Caco-2 (cell line): Measurements from ENCODE around the gene ADGRV1. TPM values are rescaled to one million over a fixed set of nuclear protein-coding genes. Genes with fewer than 3 reads are reported as not detected.
A peak's percentile ranks its signal among the peaks of the same experiment; 100 is the strongest.

ENCODE experiments used
- BruUV-seq: library from RNA; stranded (reverse); fragments of 400-500 nt; replicated peaks from 2 replicates; lab custom pipeline; 2021; lab: Mats Ljungman, UMichigan
- CTCF ChIA-PET: fragments of 300-600 bp; sonication (Branson Sonifier 250); formaldehyde crosslinking; loops from one replicate; lab custom pipeline; 2022; ENCODE audit warnings: antibody characterized with exemption; lab: Charles Lee
- POLR2A ChIA-PET: fragments of 300-600 bp; sonication (Branson Sonifier 250); formaldehyde crosslinking; loops from one replicate; lab custom pipeline; 2022; ENCODE audit warnings: antibody characterized with exemption; lab: Charles Lee
- DNase-seq, 2 experiments: peaks; one replicate each; pipeline versions ENCODE4 v3.0.0 to v3.0.0-alpha.2; 2020 to 2022
- H3K27me3 ChIP-seq: replicated peaks from 2 replicates; pipeline ENCODE4 v1.6.0; 2011; ENCODE audit warnings: low read length; ENCODE audit not compliant: control insufficient read depth, insufficient read depth
- H3K36me3 ChIP-seq: 2 replicates; pipeline ENCODE4 v1.5.1; 2011; ENCODE audit warnings: low read length; ENCODE audit not compliant: control insufficient read depth, insufficient read depth
- H3K4me1 ChIP-seq: fragments of 250-450 bp; sonication (Bioruptor Pico); 2 replicates; pipeline ENCODE4 v1.5.1; 2020; ENCODE audit warnings: mild to moderate bottlenecking
- H3K4me3 ChIP-seq: 2 replicates; pipeline ENCODE4 v1.5.1; 2011; ENCODE audit warnings: low read depth, mild to moderate bottlenecking, control low read depth, low read length
- H3K9me3 ChIP-seq: fragments of 250-450 bp; sonication (Bioruptor Pico); 2 replicates; pipeline ENCODE4 v1.5.1; 2020; ENCODE audit warnings: mild to moderate bottlenecking, moderate library complexity
- H3K27ac Mint-ChIP-seq: one replicate; pipeline ENCODE4 v1.8.0; 2022; ENCODE audit warnings: mixed read lengths; ENCODE audit not compliant: unreplicated experiment
- H3K27me3 Mint-ChIP-seq: one replicate; pipeline ENCODE4 v1.8.0; 2022; ENCODE audit warnings: mixed read lengths; ENCODE audit not compliant: insufficient read depth, unreplicated experiment
- H3K36me3 Mint-ChIP-seq: one replicate; pipeline ENCODE4 v1.8.0; 2022; ENCODE audit warnings: mild to moderate bottlenecking, mixed read lengths; ENCODE audit not compliant: insufficient read depth, unreplicated experiment
- H3K4me1 Mint-ChIP-seq: one replicate; pipeline ENCODE4 v1.8.0; 2022; ENCODE audit warnings: low read depth, mixed read lengths; ENCODE audit not compliant: unreplicated experiment
- H3K4me3 Mint-ChIP-seq: one replicate; pipeline ENCODE4 v1.8.0; 2022; ENCODE audit warnings: mild to moderate bottlenecking, moderate library complexity, mixed read lengths; ENCODE audit not compliant: unreplicated experiment
- H3K9me3 Mint-ChIP-seq: one replicate; pipeline ENCODE4 v1.8.0; 2022; ENCODE audit warnings: mixed read lengths; ENCODE audit not compliant: unreplicated experiment
- intact Hi-C: fragments of 100-400 bp; cut with micrococcal nuclease; formaldehyde crosslinking; loops from one replicate; pipeline ENCODE4 v1.10.0; 2022; ENCODE audit not compliant: unreplicated experiment
- total RNA-seq: library from RNA; stranded (reverse); gene quantifications from 2 replicates; pipeline ENCODE4 v1.2.3, GENCODE V29; 2022
- TF ChIP-seq, protein P1 (sequence below), 2 experiments: fragments of 200-600 bp in 1 of 2; IDR thresholded peaks; 1 replicate in 1 of 2; 2 replicates in 1 of 2; pipeline versions ENCODE4 v1.5.1 to v1.8.0; 2011 to 2022; ENCODE audit warnings: antibody characterized with exemption in 1 of 2, control low read depth in 1 of 2, inconsistent platforms in 1 of 2, low read depth in 1 of 2, low read length in 1 of 2, mild to moderate bottlenecking in 1 of 2, moderate library complexity in 1 of 2; ENCODE audit not compliant: insufficient read depth in 1 of 2, severe bottlenecking in 1 of 2, unreplicated experiment in 1 of 2

Gene ADGRV1
- total RNA-seq, 1 experiment from 2014 or later, result 23.2 TPM

DNA sequence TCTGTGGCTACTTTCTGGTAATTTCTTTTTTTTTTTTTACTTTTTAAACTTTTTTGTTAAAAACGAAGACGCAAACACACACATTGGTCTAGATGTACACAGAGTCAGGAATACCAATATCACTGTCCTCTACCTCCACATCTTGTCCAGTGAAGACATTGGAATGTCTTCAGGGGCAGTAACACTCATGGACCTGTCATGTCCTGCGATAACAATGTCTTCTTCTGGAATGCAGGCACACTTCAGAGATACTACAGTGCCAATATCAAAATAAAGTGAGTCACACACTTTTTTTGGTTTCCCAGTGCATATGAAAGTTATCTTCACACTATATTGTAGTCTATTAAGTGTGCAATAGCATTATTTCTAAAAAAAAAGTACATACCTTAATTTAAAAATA lies 648.7 kb downstream of the ADGRV1 start:
- no peaks in the 10 kb centered on the region for H3K4me1 Mint-ChIP-seq
- no peaks in the 10 kb centered on the region for H3K27me3 Mint-ChIP-seq
- no peak overlapping the region for H3K4me3 ChIP-seq
- no peaks in the 10 kb centered on the region for H3K36me3 Mint-ChIP-seq
- intact Hi-C loops, result no loop called here
- H3K9me3 ChIP-seq, result no peaks in the 10 kb centered on the region
- TF ChIP-seq, protein P1, sequence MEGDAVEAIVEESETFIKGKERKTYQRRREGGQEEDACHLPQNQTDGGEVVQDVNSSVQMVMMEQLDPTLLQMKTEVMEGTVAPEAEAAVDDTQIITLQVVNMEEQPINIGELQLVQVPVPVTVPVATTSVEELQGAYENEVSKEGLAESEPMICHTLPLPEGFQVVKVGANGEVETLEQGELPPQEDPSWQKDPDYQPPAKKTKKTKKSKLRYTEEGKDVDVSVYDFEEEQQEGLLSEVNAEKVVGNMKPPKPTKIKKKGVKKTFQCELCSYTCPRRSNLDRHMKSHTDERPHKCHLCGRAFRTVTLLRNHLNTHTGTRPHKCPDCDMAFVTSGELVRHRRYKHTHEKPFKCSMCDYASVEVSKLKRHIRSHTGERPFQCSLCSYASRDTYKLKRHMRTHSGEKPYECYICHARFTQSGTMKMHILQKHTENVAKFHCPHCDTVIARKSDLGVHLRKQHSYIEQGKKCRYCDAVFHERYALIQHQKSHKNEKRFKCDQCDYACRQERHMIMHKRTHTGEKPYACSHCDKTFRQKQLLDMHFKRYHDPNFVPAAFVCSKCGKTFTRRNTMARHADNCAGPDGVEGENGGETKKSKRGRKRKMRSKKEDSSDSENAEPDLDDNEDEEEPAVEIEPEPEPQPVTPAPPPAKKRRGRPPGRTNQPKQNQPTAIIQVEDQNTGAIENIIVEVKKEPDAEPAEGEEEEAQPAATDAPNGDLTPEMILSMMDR (IDR thresholded peaks at IDR 0.05; ENCODE audit: insufficient read depth in 1 of 2, low read depth in 1 of 2, low read length in 1 of 2, severe bottlenecking in 1 of 2, unreplicated experiment in 1 of 2), result no peak
- ChIA-PET CTCF (no interaction called here), POLR2A (no interaction called here)
- H3K9me3 Mint-ChIP-seq, result peaks cover 15% of the 10 kb centered on the region
- H3K36me3 ChIP-seq, result no peaks in the 10 kb centered on the region
- no peak overlapping the region for H3K4me3 Mint-ChIP-seq
- H3K4me1 ChIP-seq, result peaks cover 12% of the 10 kb centered on the region
- no peak overlapping the region for H3K27ac Mint-ChIP-seq
- no peaks in the 10 kb centered on the region for H3K27me3 ChIP-seq
- DNase-seq, result no peak
- BruUV-seq, result no TSS peak

DNA sequence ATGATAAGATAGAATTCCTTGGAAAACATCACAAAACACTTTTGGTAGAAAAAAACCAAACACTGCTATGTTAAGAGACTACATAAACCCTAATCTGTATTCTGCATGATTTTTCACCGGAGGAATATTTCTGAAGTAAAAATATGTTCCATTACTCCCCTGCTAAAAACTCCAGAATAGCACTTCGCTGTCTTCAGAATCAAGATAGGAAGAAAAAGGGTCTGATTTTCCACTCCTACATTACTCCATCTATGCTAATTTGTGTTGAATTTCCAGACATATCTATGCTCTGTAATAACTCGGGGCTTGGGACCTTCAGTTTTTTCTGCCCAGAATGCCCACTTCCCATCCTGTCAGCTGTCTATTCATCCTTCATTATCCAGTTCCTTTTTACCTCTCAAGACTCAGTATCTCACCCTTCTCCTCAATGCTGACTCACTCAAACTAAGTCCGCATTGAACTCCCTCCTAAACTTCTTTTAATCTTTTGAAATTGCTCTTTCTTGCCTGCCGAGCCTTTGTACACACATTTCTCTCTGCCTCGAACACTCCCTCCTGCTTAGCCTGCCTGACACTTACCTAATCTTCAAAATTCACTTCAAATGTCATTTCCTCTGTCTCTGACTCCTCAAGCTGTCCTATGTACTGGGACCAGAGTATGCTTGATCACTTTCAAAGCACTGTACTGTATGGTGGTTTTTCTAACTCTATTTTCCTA lies 653.6 kb downstream of the ADGRV1 start:
- Mint-ChIP-seq H3K27ac (no peak overlapping the region), H3K4me1 (peaks cover 2% of the 10 kb centered on the region), H3K4me3 (no peak overlapping the region), H3K27me3 (no peaks in the 10 kb centered on the region), H3K36me3 (peaks cover 5% of the 10 kb centered on the region), H3K9me3 (peaks cover 8% of the 10 kb centered on the region)
- ChIA-PET CTCF (no interaction called here), POLR2A (no interaction called here)
- TF ChIP-seq, protein P1 (IDR thresholded peaks at IDR 0.05; ENCODE audit: insufficient read depth in 1 of 2, low read depth in 1 of 2, low read length in 1 of 2, severe bottlenecking in 1 of 2, unreplicated experiment in 1 of 2), result no peak
- Histone ChIP-seq H3K36me3 (no peaks in the 10 kb centered on the region), H3K27me3 (no peaks in the 10 kb centered on the region), H3K9me3 (no peaks in the 10 kb centered on the region), H3K4me1 (peaks cover 27% of the 10 kb centered on the region), H3K4me3 (no peak overlapping the region)
- DNase-seq, result no peak
- intact Hi-C loops, result no loop called here
- BruUV-seq, result no TSS peak

DNA sequence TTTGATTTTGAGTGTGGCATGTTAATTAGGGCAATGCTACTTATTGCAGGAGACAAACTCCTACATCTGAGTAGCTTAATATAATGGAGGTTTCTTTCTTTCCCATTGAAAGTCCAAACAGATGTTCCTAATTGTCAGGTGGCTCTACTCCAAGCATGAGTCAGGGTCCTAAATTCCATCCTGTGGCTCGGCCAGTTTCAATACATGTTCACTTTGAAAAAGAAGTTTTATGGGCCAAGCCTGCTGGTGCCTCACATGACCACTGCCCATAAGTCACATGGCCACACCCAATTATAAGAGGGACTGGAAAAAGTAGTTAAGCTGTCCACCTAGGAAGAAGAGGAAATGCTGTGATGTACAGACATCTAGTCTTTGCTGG lies 654.1 kb downstream of the ADGRV1 start:
- no peak overlapping the region for H3K4me3 Mint-ChIP-seq
- H3K9me3 Mint-ChIP-seq, result peaks cover 8% of the 10 kb centered on the region
- H3K27ac Mint-ChIP-seq, result no peak overlapping the region
- Histone ChIP-seq H3K36me3 (no peaks in the 10 kb centered on the region), H3K4me1 (peaks cover 32% of the 10 kb centered on the region), H3K4me3 (no peak overlapping the region), H3K9me3 (no peaks in the 10 kb centered on the region), H3K27me3 (no peaks in the 10 kb centered on the region)
- ChIA-PET CTCF (no interaction called here), POLR2A (no interaction called here)
- DNase-seq, result peak; percentile 41 to 59
- intact Hi-C loops, result no loop called here
- BruUV-seq, result no TSS peak
- H3K36me3 Mint-ChIP-seq, result peaks cover 5% of the 10 kb centered on the region
- H3K27me3 Mint-ChIP-seq, result no peaks in the 10 kb centered on the region
- TF ChIP-seq, protein P1 (IDR thresholded peaks at IDR 0.05; ENCODE audit: insufficient read depth in 1 of 2, low read depth in 1 of 2, low read length in 1 of 2, severe bottlenecking in 1 of 2, unreplicated experiment in 1 of 2), result no peak
- H3K4me1 Mint-ChIP-seq, result peaks cover 7% of the 10 kb centered on the region

Other genes starting within 250 kb of the ADGRV1 start
- gene CETN3, start 149.0 kb upstream of the ADGRV1 start, total RNA-seq, result 38.5 and 42.7 TPM in 2 replicates
- gene MBLAC2, start 84.0 kb upstream of the ADGRV1 start, total RNA-seq, result 3.8 and 4.9 TPM in 2 replicates
- 4.5 and 5.4 TPM in 2 replicates for gene POLR3G, start 83.9 kb upstream of the ADGRV1 start, total RNA-seq
- gene LYSMD3, start 29.2 kb upstream of the ADGRV1 start, total RNA-seq, result 13.9 and 15.3 TPM in 2 replicates